ENCODE results near the gene KRTAP27-1.

Gene KRTAP27-1

GRCh38 chr21:30337276-30337744, at the start of gene KRTAP27-1:
Gene KRTAP27-1 (minus strand): TSS chr21:30337694. CDS start chr21:30337668, 26 bp downstream.
- in situ Hi-C loops (cut with HindIII; ENCODE audit: low sequenced_read_pairs) = no loop called here

GRCh38 chr21:30382201-30382600, 44.7 kb upstream of the KRTAP27-1 start:
- in situ Hi-C loops (cut with HindIII; ENCODE audit: low sequenced_read_pairs) = no loop called here

- in situ Hi-C loops (cut with HindIII; ENCODE audit: low sequenced_read_pairs) = no loop called here
Measured at GRCh38 chr21:30372139-30372770, 34.8 kb upstream of the KRTAP27-1 start, which contains the start of gene KRTAP13-2. Gene KRTAP13-2 (minus strand): TSS chr21:30372271. CDS start chr21:30372213, 58 bp downstream.

GRCh38 chr21:30355906-30356305, 18.4 kb upstream of the KRTAP27-1 start:
- in situ Hi-C loops (cut with HindIII; ENCODE audit: low sequenced_read_pairs) = no loop called here

GRCh38 chr21:30354308-30355005, 17.0 kb upstream of the KRTAP27-1 start:
- in situ Hi-C loops (cut with HindIII; ENCODE audit: low sequenced_read_pairs) = no loop called here

GRCh38 chr21:30351534-30351933, 14.0 kb upstream of the KRTAP27-1 start:
- in situ Hi-C loops (cut with HindIII; ENCODE audit: low sequenced_read_pairs) = no loop called here

GRCh38 chr21:30349572-30349971, 12.1 kb upstream of the KRTAP27-1 start:
- in situ Hi-C loops (cut with HindIII; ENCODE audit: low sequenced_read_pairs) = no loop called here

- in situ Hi-C loops (cut with HindIII; ENCODE audit: low sequenced_read_pairs) = no loop called here
Measured at GRCh38 chr21:30348506-30348905, 11.0 kb upstream of the KRTAP27-1 start, which contains the start of gene KRTAP23-1. Gene KRTAP23-1 (minus strand): TSS chr21:30348606. CDS start chr21:30348606, 0 bp downstream.

- in situ Hi-C loops (cut with HindIII; ENCODE audit: low sequenced_read_pairs) = no loop called here
Measured at GRCh38 chr21:30345014-30345413, 7.5 kb upstream of the KRTAP27-1 start.

- in situ Hi-C loops (cut with HindIII; ENCODE audit: low sequenced_read_pairs) = no loop called here
Measured at GRCh38 chr21:30340714-30341573, 3.5 kb upstream of the KRTAP27-1 start.

GRCh38 chr21:30338717-30339116, 1.2 kb upstream of the KRTAP27-1 start:
- in situ Hi-C loops (cut with HindIII; ENCODE audit: low sequenced_read_pairs) = no loop called here

- in situ Hi-C loops (cut with HindIII; ENCODE audit: low sequenced_read_pairs) = no loop called here
Measured at GRCh38 chr21:30337772-30338171, 278 bp upstream of the KRTAP27-1 start.

- in situ Hi-C loops (cut with HindIII; ENCODE audit: low sequenced_read_pairs) = no loop called here
Measured at GRCh38 chr21:30336596-30336995, 898 bp downstream of the KRTAP27-1 start.

- in situ Hi-C loops (cut with HindIII; ENCODE audit: low sequenced_read_pairs) = no loop called here
Measured at GRCh38 chr21:30333736-30334135, 3.8 kb downstream of the KRTAP27-1 start.

- in situ Hi-C loops (cut with HindIII; ENCODE audit: low sequenced_read_pairs) = no loop called here
Measured at GRCh38 chr21:30332681-30333080, 4.8 kb downstream of the KRTAP27-1 start.

GRCh38 chr21:30329203-30329875, 8.2 kb downstream of the KRTAP27-1 start:
- in situ Hi-C loops (cut with HindIII; ENCODE audit: low sequenced_read_pairs) = no loop called here

GRCh38 chr21:30326390-30326789, 11.1 kb downstream of the KRTAP27-1 start:
- in situ Hi-C loops (cut with HindIII; ENCODE audit: low sequenced_read_pairs) = no loop called here

- in situ Hi-C loops (cut with HindIII; ENCODE audit: low sequenced_read_pairs) = no loop called here
Measured at GRCh38 chr21:30320215-30320614, 17.3 kb downstream of the KRTAP27-1 start, which contains the start of gene KRTAP26-1. Gene KRTAP26-1 (minus strand): TSS chr21:30320315. CDS start chr21:30320035, 280 bp downstream.

GRCh38 chr21:30315701-30316100, 21.8 kb downstream of the KRTAP27-1 start:
- in situ Hi-C loops (cut with HindIII; ENCODE audit: low sequenced_read_pairs) = no loop called here

GRCh38 chr21:30306884-30307283, 30.6 kb downstream of the KRTAP27-1 start:
- in situ Hi-C loops (cut with HindIII; ENCODE audit: low sequenced_read_pairs) = no loop called here

Measured in DLD1 (cell line).